CD14-positive monocyte (primary cell): ENCODE data around the gene SCAF4. TPM values are rescaled to one million over a fixed set of nuclear protein-coding genes. Genes with fewer than 3 reads are reported as not detected.

Experiments used
- DNase-seq, 3 donors: peaks; one replicate each; pipeline ENCODE4 v3.0.0-alpha.2; 2011 to 2022
- H2AFZ ChIP-seq: 2 replicates; pipeline ENCODE4 v1.6.0; 2012; ENCODE audit warnings: mild to moderate bottlenecking, low read depth, low read length, inconsistent platforms; ENCODE audit not compliant: insufficient read depth, poor library complexity, severe bottlenecking
- H3K27ac ChIP-seq, 2 donors: 1 replicate in 1 of 2; 2 replicates in 1 of 2; pipeline ENCODE4 v1.5.1; 2012 to 2013; ENCODE audit warnings: low read length in 2 of 2, control low read depth in 1 of 2, inconsistent platforms in 1 of 2, low read depth in 1 of 2, mild to moderate bottlenecking in 1 of 2
- H3K27me3 ChIP-seq, 2 donors: one replicate each; pipeline versions ENCODE4 v1.6.0 to v1.6.1; 2011 to 2013; ENCODE audit warnings: low read length in 2 of 2; ENCODE audit not compliant: control insufficient read depth in 2 of 2, insufficient read depth in 2 of 2
- H3K36me3 ChIP-seq, 2 donors: replicated peaks in 1 of 2; 1 replicate in 1 of 2; 2 replicates in 1 of 2; pipeline versions ENCODE4 v1.5.1 to v1.6.1; 2012 to 2013; ENCODE audit warnings: low read length in 2 of 2, control low read depth in 1 of 2, inconsistent platforms in 1 of 2, mild to moderate bottlenecking in 1 of 2; ENCODE audit not compliant: insufficient read depth in 2 of 2, control insufficient read depth in 1 of 2
- H3K4me1 ChIP-seq, 2 donors: 1 replicate in 1 of 2; 2 replicates in 1 of 2; pipeline versions ENCODE4 v1.5.1 to v1.6.1; 2012 to 2013; ENCODE audit warnings: low read length in 2 of 2, control low read depth in 1 of 2, inconsistent platforms in 1 of 2, mild to moderate bottlenecking in 1 of 2, moderate library complexity in 1 of 2; ENCODE audit not compliant: insufficient read depth in 2 of 2, control insufficient read depth in 1 of 2
- H3K4me2 ChIP-seq: replicated peaks from 2 replicates; pipeline ENCODE3; 2012; ENCODE audit warnings: low read length, moderate library complexity, mild to moderate bottlenecking; ENCODE audit not compliant: poor library complexity, severe bottlenecking; ENCODE audit errors: extremely low read depth
- H3K4me3 ChIP-seq, 3 experiments: fragments of 200-600 bp in 1 of 3; sonication (generic) in 1 of 3; replicated peaks in 1 of 3; 1 replicate in 2 of 3; 2 replicates in 1 of 3; pipeline ENCODE4 v1.5.1; 2011 to 2013; ENCODE audit warnings: low read length in 3 of 3, mild to moderate bottlenecking in 3 of 3, control low read depth in 2 of 3, low read depth in 2 of 3, inconsistent platforms in 1 of 3, moderate library complexity in 1 of 3
- H3K79me2 ChIP-seq: 2 replicates; pipeline ENCODE4 v1.6.0; 2012; ENCODE audit warnings: mild to moderate bottlenecking, control low read depth, inconsistent platforms, low read length, moderate library complexity; ENCODE audit not compliant: insufficient read depth
- H3K9ac ChIP-seq: 2 replicates; pipeline ENCODE4 v1.6.0; 2017; ENCODE audit warnings: low read length, mild to moderate bottlenecking; ENCODE audit not compliant: insufficient read depth, poor library complexity, severe bottlenecking
- H3K9me3 ChIP-seq, 2 donors: replicated peaks in 1 of 2; 1 replicate in 1 of 2; 2 replicates in 1 of 2; pipeline versions ENCODE4 v1.5.1 to v1.6.1; 2012 to 2013; ENCODE audit warnings: low read length in 2 of 2, control low read depth in 1 of 2; ENCODE audit not compliant: control insufficient read depth in 1 of 2, insufficient read depth in 1 of 2
- H4K20me1 ChIP-seq: 2 replicates; pipeline ENCODE4 v1.6.0; 2012; ENCODE audit warnings: mild to moderate bottlenecking, low read length, control low read depth, moderate library complexity; ENCODE audit not compliant: insufficient read depth
- H3K27ac Mint-ChIP-seq, 7 donors: one replicate each; pipeline ENCODE4 v1.8.0; 2020; ENCODE audit warnings: mild to moderate bottlenecking in 7 of 7, mixed read lengths in 7 of 7, moderate library complexity in 6 of 7, inconsistent platforms in 2 of 7
- H3K27me3 Mint-ChIP-seq, 3 donors: one replicate each; pipeline ENCODE4 v1.8.0; 2021 to 2022; ENCODE audit warnings: low read depth in 3 of 3, mild to moderate bottlenecking in 3 of 3, mixed read lengths in 3 of 3, moderate library complexity in 3 of 3, inconsistent platforms in 1 of 3
- H3K36me3 Mint-ChIP-seq, 2 donors: one replicate each; pipeline ENCODE4 v1.8.0; 2020; ENCODE audit warnings: mixed read lengths in 2 of 2, inconsistent platforms in 1 of 2, mild to moderate bottlenecking in 1 of 2
- H3K4me1 Mint-ChIP-seq: one replicate; pipeline ENCODE4 v1.8.0; 2020; ENCODE audit warnings: mild to moderate bottlenecking, mixed read lengths
- H3K4me3 Mint-ChIP-seq, 2 donors: one replicate each; pipeline ENCODE4 v1.8.0; 2020; ENCODE audit warnings: mild to moderate bottlenecking in 2 of 2, mixed read lengths in 2 of 2, moderate library complexity in 1 of 2
- H3K9me3 Mint-ChIP-seq, 7 donors: one replicate each; pipeline ENCODE4 v1.8.0; 2020 to 2022; ENCODE audit warnings: mixed read lengths in 7 of 7, mild to moderate bottlenecking in 6 of 7, moderate library complexity in 6 of 7, inconsistent platforms in 2 of 7
- WGBS: methylation state at CpG from one replicate; pipeline ENCODE4 v1.1.5; 2013; ENCODE audit warnings: missing lambda C conversion rate; ENCODE audit not compliant: insufficient coverage; 5-methylcytosine and 5-hydroxymethylcytosine counted together
- intact Hi-C, 2 donors: fragments of 100-400 bp; cut with micrococcal nuclease; formaldehyde crosslinking; loops; one replicate each; pipeline versions ENCODE4 v1.15.0 to v1.15.1; 2023
- polyA plus RNA-seq, 3 donors: library from polyadenylated mRNA; depleted of rRNA in 1 of 3; unstranded in 2 of 3; stranded (reverse) in 1 of 3; fragments of 300-500 nt in 2 of 3; fragments of >200 nt in 1 of 3; fragmentation: Illumina TruSeq in 2 of 3; gene quantifications; 1 replicate in 2 of 3; 2 replicates in 1 of 3; pipeline ENCODE4 v1.2.3, GENCODE V29; 2012 to 2021
- TF ChIP-seq, protein P1 (sequence below): fragments of 200-600 bp; IDR thresholded peaks from one replicate; pipeline ENCODE4 v1.8.0; 2022; ENCODE audit warnings: antibody characterized with exemption, mild to moderate bottlenecking

Gene SCAF4
- polyA plus RNA-seq, 3 donors = 4.6 to 28.7 (median 11.3) TPM

DNA sequence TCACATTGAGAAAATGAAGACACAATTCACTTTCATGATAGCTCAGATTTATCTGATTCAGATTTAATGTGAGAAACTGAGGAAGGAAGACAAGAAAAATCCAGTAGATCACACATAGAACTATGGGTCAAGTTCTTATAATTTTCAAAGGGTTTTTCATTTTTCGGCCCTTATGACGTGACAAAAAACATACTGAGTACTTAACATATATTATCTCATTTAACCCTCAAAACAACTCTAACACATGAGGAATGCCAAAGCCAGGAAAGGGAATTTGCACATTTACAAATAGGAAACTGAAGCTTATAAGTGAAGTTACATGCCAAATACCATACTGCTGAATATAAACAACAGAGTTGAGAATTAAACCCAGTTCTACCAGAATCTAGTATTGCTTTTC is 44.8 kb downstream of the SCAF4 start:
- peaks cover 0 to 2% (median 0%) of the 10 kb centered on the region in 3 donors for H3K27me3 Mint-ChIP-seq
- no peak overlapping the region for H3K4me2 ChIP-seq
- no CpG with 5 or more reads among the region's 2 CpGs for WGBS
- H3K4me1 ChIP-seq = no peaks in the 10 kb centered on the region
- no peaks in the 10 kb centered on the region for H3K9me3 Mint-ChIP-seq
- H3K4me3 ChIP-seq = no peak overlapping the region
- H3K79me2 ChIP-seq = peaks cover 4% of the 10 kb centered on the region
- H3K27me3 ChIP-seq = no peaks in the 10 kb centered on the region
- intact Hi-C loops = no loop called here
- H3K27ac Mint-ChIP-seq = no peak overlapping the region
- peaks cover 91 to 99% of the 10 kb centered on the region in 2 donors for H3K36me3 ChIP-seq
- no peak overlapping the region for H2AFZ ChIP-seq
- H4K20me1 ChIP-seq = peaks cover 14% of the 10 kb centered on the region
- H3K4me1 Mint-ChIP-seq = no peaks in the 10 kb centered on the region
- peaks cover 76 to 92% of the 10 kb centered on the region in 2 donors for H3K36me3 Mint-ChIP-seq
- H3K9ac ChIP-seq = no peak overlapping the region
- no peak for DNase-seq
- no peak overlapping the region for H3K4me3 Mint-ChIP-seq
- TF ChIP-seq, protein P1, sequence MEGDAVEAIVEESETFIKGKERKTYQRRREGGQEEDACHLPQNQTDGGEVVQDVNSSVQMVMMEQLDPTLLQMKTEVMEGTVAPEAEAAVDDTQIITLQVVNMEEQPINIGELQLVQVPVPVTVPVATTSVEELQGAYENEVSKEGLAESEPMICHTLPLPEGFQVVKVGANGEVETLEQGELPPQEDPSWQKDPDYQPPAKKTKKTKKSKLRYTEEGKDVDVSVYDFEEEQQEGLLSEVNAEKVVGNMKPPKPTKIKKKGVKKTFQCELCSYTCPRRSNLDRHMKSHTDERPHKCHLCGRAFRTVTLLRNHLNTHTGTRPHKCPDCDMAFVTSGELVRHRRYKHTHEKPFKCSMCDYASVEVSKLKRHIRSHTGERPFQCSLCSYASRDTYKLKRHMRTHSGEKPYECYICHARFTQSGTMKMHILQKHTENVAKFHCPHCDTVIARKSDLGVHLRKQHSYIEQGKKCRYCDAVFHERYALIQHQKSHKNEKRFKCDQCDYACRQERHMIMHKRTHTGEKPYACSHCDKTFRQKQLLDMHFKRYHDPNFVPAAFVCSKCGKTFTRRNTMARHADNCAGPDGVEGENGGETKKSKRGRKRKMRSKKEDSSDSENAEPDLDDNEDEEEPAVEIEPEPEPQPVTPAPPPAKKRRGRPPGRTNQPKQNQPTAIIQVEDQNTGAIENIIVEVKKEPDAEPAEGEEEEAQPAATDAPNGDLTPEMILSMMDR = no peak
- no peak overlapping the region for H3K27ac ChIP-seq
- no peaks in the 10 kb centered on the region for H3K9me3 ChIP-seq

DNA sequence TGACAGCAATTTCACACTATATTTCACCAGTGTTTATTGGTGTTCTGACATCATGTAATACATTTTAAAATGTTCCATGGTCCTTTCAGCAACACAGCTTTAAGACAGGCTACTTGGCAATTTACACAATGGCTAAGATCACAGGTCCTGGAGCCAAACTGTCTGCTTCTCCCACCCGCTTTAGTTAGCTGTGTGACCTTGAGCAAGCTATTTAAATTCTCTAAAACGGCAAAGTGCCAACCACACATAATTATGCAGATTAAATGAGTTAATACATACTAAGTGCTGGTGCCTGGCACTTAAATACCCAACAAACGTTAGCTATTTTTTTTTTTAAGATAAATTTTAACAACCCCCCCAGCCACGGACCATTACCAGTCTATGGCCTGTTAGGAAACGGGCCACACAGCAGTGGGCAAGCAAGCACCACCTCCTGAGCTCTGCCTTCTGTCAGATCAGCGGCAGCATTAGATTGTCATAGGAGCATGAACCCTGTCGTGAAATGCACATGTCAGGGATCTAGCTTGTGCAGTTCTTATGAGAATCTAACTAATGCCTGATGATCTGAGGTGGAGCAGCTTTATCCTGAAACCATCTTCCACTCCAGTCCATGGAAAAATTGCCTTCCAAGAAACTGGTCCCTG is 45.5 kb downstream of the SCAF4 start:
- H3K4me2 ChIP-seq = no peak overlapping the region
- Mint-ChIP-seq H3K4me1 (no peaks in the 10 kb centered on the region), H3K27ac (no peak overlapping the region), H3K4me3 (no peak overlapping the region), H3K9me3 (no peaks in the 10 kb centered on the region), H3K27me3 (peaks cover 0 to 2% (median 0%) of the 10 kb centered on the region in 3 donors), H3K36me3 (peaks cover 78 to 92% of the 10 kb centered on the region in 2 donors)
- no peaks in the 10 kb centered on the region for H3K27me3 ChIP-seq
- no peak overlapping the region for H3K4me3 ChIP-seq
- no peak for DNase-seq
- 100% methylated on average over 5 of the region's 7 CpGs for WGBS
- H3K9ac ChIP-seq = no peak overlapping the region
- peaks cover 89 to 99% of the 10 kb centered on the region in 2 donors for H3K36me3 ChIP-seq
- H3K9me3 ChIP-seq = no peaks in the 10 kb centered on the region
- H4K20me1 ChIP-seq = peaks cover 18% of the 10 kb centered on the region
- no peak overlapping the region for H3K27ac ChIP-seq
- no peak overlapping the region for H2AFZ ChIP-seq
- no peaks in the 10 kb centered on the region for H3K4me1 ChIP-seq
- TF ChIP-seq, protein P1 = no peak
- intact Hi-C loops = no loop called here
- H3K79me2 ChIP-seq = peaks cover 4% of the 10 kb centered on the region
